Measurements from ENCODE around the gene PCDHGA8. TPM values are rescaled to one million over a fixed set of nuclear protein-coding genes. Genes with fewer than 3 reads are reported as not detected.
"Not testable (repeated sequence)": the region's sequence is repeated elsewhere in the genome, so short reads cannot be mapped to it uniquely, and the experiment has no call there.

The PCDHGA8 gene
- total RNA-seq, result 0.02 and 0.09 TPM in 2 replicates

DNA sequence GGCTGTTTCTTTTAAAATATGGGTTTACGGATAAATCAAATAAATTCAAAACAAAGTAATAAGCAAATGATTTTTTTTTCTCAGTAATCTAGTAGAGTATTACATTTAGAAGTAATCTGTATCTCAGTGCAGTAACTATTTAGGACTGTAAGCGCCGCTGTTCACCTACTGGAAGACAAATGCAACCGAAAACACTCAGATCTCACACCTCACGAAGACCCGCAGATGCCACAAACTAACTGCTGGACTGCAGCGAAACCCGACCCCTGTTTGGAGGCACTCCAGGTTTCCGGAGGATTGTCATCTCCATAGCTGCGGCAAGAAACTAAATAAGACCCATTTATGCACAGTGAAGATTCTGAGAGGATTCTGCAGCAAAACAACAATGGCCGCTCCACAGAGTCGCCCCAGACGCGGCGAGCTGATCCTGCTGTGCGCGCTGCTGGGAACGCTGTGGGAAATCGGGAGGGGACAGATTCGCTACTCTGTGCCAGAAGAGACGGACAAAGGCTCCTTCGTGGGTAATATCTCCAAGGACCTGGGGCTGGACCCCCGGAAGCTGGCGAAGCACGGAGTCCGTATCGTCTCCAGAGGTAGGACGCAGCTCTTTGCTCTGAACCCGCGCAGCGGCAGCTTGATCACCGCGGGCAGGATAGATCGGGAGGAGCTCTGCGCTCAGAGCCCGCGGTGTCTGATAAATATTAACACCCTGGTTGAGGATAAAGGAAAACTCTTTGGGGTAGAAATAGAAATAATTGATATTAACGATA, at the start of gene PCDHGA8:
PCDHGA8 (plus strand) TSS at position 205 of the 770 bp plus-strand sequence; CDS start at position 386, 181 bp downstream.
- H3K36me3 Mint-ChIP-seq (ENCODE audit: low read depth), result peaks cover 3% of the 10 kb centered on the region

GRCh38 chr5:141342773-141343172, 49.7 kb upstream of the PCDHGA8 start:
- Mint-ChIP-seq H3K4me3 (no peak overlapping the region), H3K36me3 (ENCODE audit: low read depth) (peaks cover 3% of the 10 kb centered on the region), H3K4me1 (no peaks in the 10 kb centered on the region), H3K27me3 (peaks cover 27% of the 10 kb centered on the region), H3K9me3 (peaks cover 42% of the 10 kb centered on the region), H3K27ac (no peak overlapping the region)
- intact Hi-C loops (cut with micrococcal nuclease), result no loop called here
- no peak for DNase-seq

More for the DNA sequence above, at the start of gene PCDHGA8:
- H3K27ac Mint-ChIP-seq, result no peak within 1 kb of the TSS
- H3K4me1 Mint-ChIP-seq, result no peaks in the 10 kb centered on the region
- peaks cover 38% of the 10 kb centered on the region for H3K9me3 Mint-ChIP-seq
- intact Hi-C loops (cut with micrococcal nuclease), result no loop called here
- peak; percentile 50 for DNase-seq
- peaks cover 22% of the 10 kb centered on the region for H3K27me3 Mint-ChIP-seq
- no peak within 1 kb of the TSS for H3K4me3 Mint-ChIP-seq

- peaks cover 3% of the 10 kb centered on the region for H3K36me3 Mint-ChIP-seq (ENCODE audit: low read depth)
- peak within 1 kb of the TSS; percentile 67 for H3K4me3 Mint-ChIP-seq
- peak; percentile 74 for DNase-seq
- peaks cover 36% of the 10 kb centered on the region for H3K9me3 Mint-ChIP-seq
- H3K27ac Mint-ChIP-seq, result no peak within 1 kb of the TSS
- peaks cover 20% of the 10 kb centered on the region for H3K27me3 Mint-ChIP-seq
- intact Hi-C loops (cut with micrococcal nuclease), result no loop called here
- H3K4me1 Mint-ChIP-seq, result no peaks in the 10 kb centered on the region
Observed at GRCh38 chr5:141343242-141343952, 49.0 kb upstream of the PCDHGA8 start, which contains the start of gene PCDHGA3. Gene PCDHGA3 (plus strand): TSS chr5:141343829. CDS start chr5:141344034, 205 bp downstream.

- peaks cover 35% of the 10 kb centered on the region for H3K9me3 Mint-ChIP-seq
- no peaks in the 10 kb centered on the region for H3K4me1 Mint-ChIP-seq
- peaks cover 14% of the 10 kb centered on the region for H3K27me3 Mint-ChIP-seq
- H3K36me3 Mint-ChIP-seq (ENCODE audit: low read depth), result peaks cover 2% of the 10 kb centered on the region
- H3K4me3 Mint-ChIP-seq, result peak overlapping the region; percentile 67
- no peak for DNase-seq
- intact Hi-C loops (cut with micrococcal nuclease), result no loop called here
- no peak overlapping the region for H3K27ac Mint-ChIP-seq
Observed at GRCh38 chr5:141343953-141344463, 48.4 kb upstream of the PCDHGA8 start.

DNA sequence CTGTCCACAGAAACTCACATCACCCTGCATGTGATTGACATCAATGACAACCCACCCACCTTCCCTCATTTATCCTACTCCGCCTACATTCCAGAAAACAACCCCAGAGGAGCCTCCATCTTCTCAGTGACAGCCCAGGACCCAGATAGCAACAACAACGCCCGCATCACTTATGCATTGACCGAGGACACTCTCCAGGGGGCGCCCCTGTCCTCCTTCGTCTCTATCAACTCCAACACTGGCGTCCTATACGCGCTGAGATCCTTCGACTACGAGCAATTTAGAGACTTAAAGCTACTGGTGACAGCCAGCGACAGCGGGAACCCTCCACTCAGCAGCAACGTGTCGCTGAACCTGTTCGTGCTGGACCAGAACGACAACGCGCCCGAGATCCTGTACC, 47.1 kb upstream of the PCDHGA8 start:
- Mint-ChIP-seq H3K36me3 (ENCODE audit: low read depth) (no peaks in the 10 kb centered on the region), H3K4me1 (peaks cover 3% of the 10 kb centered on the region), H3K27ac (no peak overlapping the region), H3K27me3 (peaks cover 9% of the 10 kb centered on the region), H3K4me3 (no peak overlapping the region), H3K9me3 (peaks cover 36% of the 10 kb centered on the region)
- DNase-seq, result peak; percentile 50
- intact Hi-C loops (cut with micrococcal nuclease), result no loop called here

- H3K27me3 Mint-ChIP-seq; DNase-seq; H3K36me3 Mint-ChIP-seq (ENCODE audit: low read depth); H3K4me1 Mint-ChIP-seq; H3K4me3 Mint-ChIP-seq; intact Hi-C loops (cut with micrococcal nuclease); H3K27ac Mint-ChIP-seq: not testable (repeated sequence)
- H3K9me3 Mint-ChIP-seq, result peaks cover 35% of the 10 kb centered on the region
Observed at GRCh38 chr5:141346017-141346416, 46.4 kb upstream of the PCDHGA8 start.

DNA sequence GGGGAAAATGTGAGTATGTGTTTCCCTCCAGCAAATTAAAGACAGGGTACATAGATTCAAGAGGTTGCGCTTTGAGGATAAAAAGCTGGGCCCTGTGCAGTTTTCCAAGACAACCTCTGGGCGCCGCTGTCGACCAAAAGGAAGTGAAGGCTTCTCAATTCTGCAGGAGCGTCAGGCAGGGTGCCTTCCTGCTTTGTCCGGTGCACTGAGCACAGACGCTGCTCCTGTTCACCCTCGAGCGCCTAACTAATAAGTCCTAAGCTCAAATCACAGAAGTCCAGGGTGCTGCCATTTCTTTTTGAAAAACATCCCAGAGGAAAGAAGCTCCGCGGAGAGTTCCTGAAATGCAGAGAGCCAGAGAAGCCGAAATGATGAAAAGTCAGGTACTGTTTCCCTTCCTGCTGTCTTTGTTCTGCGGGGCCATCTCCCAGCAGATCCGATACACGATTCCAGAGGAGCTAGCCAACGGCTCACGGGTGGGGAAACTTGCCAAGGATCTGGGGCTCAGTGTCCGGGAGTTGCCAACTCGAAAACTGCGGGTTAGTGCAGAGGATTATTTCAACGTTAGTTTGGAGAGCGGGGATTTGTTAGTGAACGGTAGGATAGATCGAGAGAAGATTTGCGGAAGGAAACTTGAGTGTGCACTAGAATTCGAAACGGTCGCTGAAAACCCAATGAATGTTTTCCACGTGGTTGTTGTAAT, 42.4 kb upstream of the PCDHGA8 start, which contains the start of gene PCDHGB1:
PCDHGB1 (plus strand) TSS at position 183 of the 703 bp plus-strand sequence; CDS start at position 345, 162 bp downstream.
- peaks cover 3% of the 10 kb centered on the region for H3K4me1 Mint-ChIP-seq
- H3K36me3 Mint-ChIP-seq (ENCODE audit: low read depth), result no peaks in the 10 kb centered on the region
- peaks cover 24% of the 10 kb centered on the region for H3K9me3 Mint-ChIP-seq
- peaks cover 12% of the 10 kb centered on the region for H3K27me3 Mint-ChIP-seq
- H3K27ac Mint-ChIP-seq, result no peak within 1 kb of the TSS
- DNase-seq, result peak; percentile 82
- intact Hi-C loops (cut with micrococcal nuclease), result no loop called here
- H3K4me3 Mint-ChIP-seq, result peak within 1 kb of the TSS; percentile 73

- Mint-ChIP-seq H3K4me1 (peaks cover 3% of the 10 kb centered on the region), H3K9me3 (peaks cover 30% of the 10 kb centered on the region), H3K36me3 (ENCODE audit: low read depth) (no peaks in the 10 kb centered on the region), H3K4me3 (no peak overlapping the region), H3K27me3 (peaks cover 15% of the 10 kb centered on the region), H3K27ac (no peak overlapping the region)
- intact Hi-C loops (cut with micrococcal nuclease), result no loop called here
- DNase-seq, result peak; percentile 50
Observed at GRCh38 chr5:141351591-141351990, 40.8 kb upstream of the PCDHGA8 start.

DNA sequence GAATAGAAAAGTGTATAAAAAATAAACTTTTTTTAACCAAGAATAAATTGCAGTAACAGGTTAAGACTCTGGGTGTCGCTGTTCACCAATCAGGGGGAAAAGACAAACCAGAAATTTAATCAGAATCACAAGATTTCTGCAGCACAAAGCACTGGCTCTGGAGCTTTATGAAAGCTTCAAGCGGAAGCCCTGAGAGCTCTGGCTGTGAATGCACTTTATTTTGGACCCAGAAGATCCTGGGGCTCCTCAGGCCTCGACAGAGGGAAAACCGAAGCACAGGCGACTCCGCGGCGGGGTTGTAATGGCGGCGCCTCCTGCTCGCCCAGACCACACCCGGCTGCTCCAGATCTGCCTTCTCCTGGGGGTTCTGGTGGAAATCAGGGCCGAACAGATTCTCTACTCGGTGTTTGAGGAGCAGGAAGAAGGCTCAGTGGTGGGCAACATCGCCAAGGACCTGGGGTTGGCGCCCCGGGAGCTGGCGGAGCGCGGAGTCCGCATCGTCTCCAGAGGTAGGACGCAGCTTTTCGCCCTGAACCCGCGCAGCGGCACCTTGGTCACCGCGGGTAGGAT, 37.4 kb upstream of the PCDHGA8 start, which contains the start of gene PCDHGA4:
PCDHGA4 (plus strand) TSS at position 122 of the 570 bp plus-strand sequence; CDS start at position 209, 87 bp downstream.
- intact Hi-C loops (cut with micrococcal nuclease), result loop anchor here (5.0 kb wide), 2 partner anchors 157 to 202 kb away; no protein-coding TSS in a partner anchor
- Mint-ChIP-seq H3K4me1 (no peaks in the 10 kb centered on the region), H3K27me3 (peaks cover 17% of the 10 kb centered on the region), H3K9me3 (peaks cover 25% of the 10 kb centered on the region), H3K27ac (no peak within 1 kb of the TSS), H3K36me3 (ENCODE audit: low read depth) (no peaks in the 10 kb centered on the region), H3K4me3 (peak within 1 kb of the TSS; percentile 39)
- DNase-seq, result peak; percentile 61

GRCh38 chr5:141355641-141356040, 36.8 kb upstream of the PCDHGA8 start:
- H3K27ac Mint-ChIP-seq, result no peak overlapping the region
- no peaks in the 10 kb centered on the region for H3K36me3 Mint-ChIP-seq (ENCODE audit: low read depth)
- intact Hi-C loops (cut with micrococcal nuclease), result loop anchor here (5.0 kb wide), 2 partner anchors 157 to 202 kb away; no protein-coding TSS in a partner anchor
- DNase-seq, result peak; percentile 49
- no peak overlapping the region for H3K4me3 Mint-ChIP-seq
- H3K4me1 Mint-ChIP-seq, result no peaks in the 10 kb centered on the region
- H3K27me3 Mint-ChIP-seq, result peaks cover 18% of the 10 kb centered on the region
- H3K9me3 Mint-ChIP-seq, result peaks cover 24% of the 10 kb centered on the region

- Mint-ChIP-seq H3K4me1 (no peaks in the 10 kb centered on the region), H3K4me3 (no peak overlapping the region), H3K9me3 (peaks cover 25% of the 10 kb centered on the region), H3K27ac (no peak overlapping the region), H3K27me3 (peaks cover 22% of the 10 kb centered on the region), H3K36me3 (ENCODE audit: low read depth) (peaks cover under 1% of the 10 kb centered on the region)
- intact Hi-C loops (cut with micrococcal nuclease), result loop anchor here (5.0 kb wide), 2 partner anchors 156 to 201 kb away; no protein-coding TSS in a partner anchor
- DNase-seq, result no peak
Observed at GRCh38 chr5:141356133-141356532, 36.3 kb upstream of the PCDHGA8 start.

DNA sequence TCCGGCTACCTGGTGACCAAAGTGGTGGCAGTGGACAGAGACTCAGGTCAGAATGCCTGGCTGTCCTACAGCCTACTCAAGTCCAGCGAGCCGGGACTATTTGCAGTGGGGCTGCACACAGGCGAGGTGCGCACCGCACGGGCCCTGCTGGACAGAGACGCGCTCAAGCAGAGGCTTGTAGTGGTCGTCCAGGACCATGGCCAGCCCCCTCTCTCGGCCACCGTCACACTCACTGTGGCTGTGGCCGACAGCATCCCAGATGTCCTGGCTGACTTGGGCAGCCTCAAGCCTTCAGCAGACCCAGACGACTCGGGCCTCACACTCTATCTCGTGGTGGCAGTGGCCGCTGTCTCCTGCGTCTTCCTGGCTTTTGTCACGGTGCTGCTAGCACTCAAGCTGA, 35.5 kb upstream of the PCDHGA8 start:
- H3K4me3 Mint-ChIP-seq, result no peak overlapping the region
- H3K27ac Mint-ChIP-seq, result no peak overlapping the region
- H3K4me1 Mint-ChIP-seq, result no peaks in the 10 kb centered on the region
- peaks cover 2% of the 10 kb centered on the region for H3K36me3 Mint-ChIP-seq (ENCODE audit: low read depth)
- H3K9me3 Mint-ChIP-seq, result peaks cover 25% of the 10 kb centered on the region
- intact Hi-C loops (cut with micrococcal nuclease), result loop anchor here (5.0 kb wide), 2 partner anchors 155 to 200 kb away; no protein-coding TSS in a partner anchor
- H3K27me3 Mint-ChIP-seq, result peaks cover 24% of the 10 kb centered on the region
- DNase-seq, result no peak
